Caco-2 (cell line): Measurements from ENCODE around the gene C10orf67. TPM values are rescaled to one million over a fixed set of nuclear protein-coding genes. Genes with fewer than 3 reads are reported as not detected.

Experiments used
- BruUV-seq: library from RNA; stranded (reverse); fragments of 400-500 nt; replicated peaks from 2 replicates; lab custom pipeline; 2021; lab: Mats Ljungman, UMichigan
- CTCF ChIA-PET: fragments of 300-600 bp; sonication (Branson Sonifier 250); formaldehyde crosslinking; loops from one replicate; lab custom pipeline; 2022; ENCODE audit warnings: antibody characterized with exemption; lab: Charles Lee
- POLR2A ChIA-PET: fragments of 300-600 bp; sonication (Branson Sonifier 250); formaldehyde crosslinking; loops from one replicate; lab custom pipeline; 2022; ENCODE audit warnings: antibody characterized with exemption; lab: Charles Lee
- DNase-seq, 2 experiments: peaks; one replicate each; pipeline versions ENCODE4 v3.0.0 to v3.0.0-alpha.2; 2020 to 2022
- H3K27me3 ChIP-seq: replicated peaks from 2 replicates; pipeline ENCODE4 v1.6.0; 2011; ENCODE audit warnings: low read length; ENCODE audit not compliant: control insufficient read depth, insufficient read depth
- H3K36me3 ChIP-seq: 2 replicates; pipeline ENCODE4 v1.5.1; 2011; ENCODE audit warnings: low read length; ENCODE audit not compliant: control insufficient read depth, insufficient read depth
- H3K4me1 ChIP-seq: fragments of 250-450 bp; sonication (Bioruptor Pico); 2 replicates; pipeline ENCODE4 v1.5.1; 2020; ENCODE audit warnings: mild to moderate bottlenecking
- H3K4me3 ChIP-seq: 2 replicates; pipeline ENCODE4 v1.5.1; 2011; ENCODE audit warnings: low read depth, mild to moderate bottlenecking, control low read depth, low read length
- H3K9me3 ChIP-seq: fragments of 250-450 bp; sonication (Bioruptor Pico); 2 replicates; pipeline ENCODE4 v1.5.1; 2020; ENCODE audit warnings: mild to moderate bottlenecking, moderate library complexity
- H3K27ac Mint-ChIP-seq: one replicate; pipeline ENCODE4 v1.8.0; 2022; ENCODE audit warnings: mixed read lengths; ENCODE audit not compliant: unreplicated experiment
- H3K27me3 Mint-ChIP-seq: one replicate; pipeline ENCODE4 v1.8.0; 2022; ENCODE audit warnings: mixed read lengths; ENCODE audit not compliant: insufficient read depth, unreplicated experiment
- H3K36me3 Mint-ChIP-seq: one replicate; pipeline ENCODE4 v1.8.0; 2022; ENCODE audit warnings: mild to moderate bottlenecking, mixed read lengths; ENCODE audit not compliant: insufficient read depth, unreplicated experiment
- H3K4me1 Mint-ChIP-seq: one replicate; pipeline ENCODE4 v1.8.0; 2022; ENCODE audit warnings: low read depth, mixed read lengths; ENCODE audit not compliant: unreplicated experiment
- H3K4me3 Mint-ChIP-seq: one replicate; pipeline ENCODE4 v1.8.0; 2022; ENCODE audit warnings: mild to moderate bottlenecking, moderate library complexity, mixed read lengths; ENCODE audit not compliant: unreplicated experiment
- H3K9me3 Mint-ChIP-seq: one replicate; pipeline ENCODE4 v1.8.0; 2022; ENCODE audit warnings: mixed read lengths; ENCODE audit not compliant: unreplicated experiment
- intact Hi-C: fragments of 100-400 bp; cut with micrococcal nuclease; formaldehyde crosslinking; loops from one replicate; pipeline ENCODE4 v1.10.0; 2022; ENCODE audit not compliant: unreplicated experiment
- total RNA-seq: library from RNA; stranded (reverse); gene quantifications from 2 replicates; pipeline ENCODE4 v1.2.3, GENCODE V29; 2022
- TF ChIP-seq, protein P1 (sequence below), 2 experiments: fragments of 200-600 bp in 1 of 2; IDR thresholded peaks; 1 replicate in 1 of 2; 2 replicates in 1 of 2; pipeline versions ENCODE4 v1.5.1 to v1.8.0; 2011 to 2022; ENCODE audit warnings: antibody characterized with exemption in 1 of 2, control low read depth in 1 of 2, inconsistent platforms in 1 of 2, low read depth in 1 of 2, low read length in 1 of 2, mild to moderate bottlenecking in 1 of 2, moderate library complexity in 1 of 2; ENCODE audit not compliant: insufficient read depth in 1 of 2, severe bottlenecking in 1 of 2, unreplicated experiment in 1 of 2

C10orf67 gene
- total RNA-seq, 1 experiment from 2014 or later: not detected

DNA sequence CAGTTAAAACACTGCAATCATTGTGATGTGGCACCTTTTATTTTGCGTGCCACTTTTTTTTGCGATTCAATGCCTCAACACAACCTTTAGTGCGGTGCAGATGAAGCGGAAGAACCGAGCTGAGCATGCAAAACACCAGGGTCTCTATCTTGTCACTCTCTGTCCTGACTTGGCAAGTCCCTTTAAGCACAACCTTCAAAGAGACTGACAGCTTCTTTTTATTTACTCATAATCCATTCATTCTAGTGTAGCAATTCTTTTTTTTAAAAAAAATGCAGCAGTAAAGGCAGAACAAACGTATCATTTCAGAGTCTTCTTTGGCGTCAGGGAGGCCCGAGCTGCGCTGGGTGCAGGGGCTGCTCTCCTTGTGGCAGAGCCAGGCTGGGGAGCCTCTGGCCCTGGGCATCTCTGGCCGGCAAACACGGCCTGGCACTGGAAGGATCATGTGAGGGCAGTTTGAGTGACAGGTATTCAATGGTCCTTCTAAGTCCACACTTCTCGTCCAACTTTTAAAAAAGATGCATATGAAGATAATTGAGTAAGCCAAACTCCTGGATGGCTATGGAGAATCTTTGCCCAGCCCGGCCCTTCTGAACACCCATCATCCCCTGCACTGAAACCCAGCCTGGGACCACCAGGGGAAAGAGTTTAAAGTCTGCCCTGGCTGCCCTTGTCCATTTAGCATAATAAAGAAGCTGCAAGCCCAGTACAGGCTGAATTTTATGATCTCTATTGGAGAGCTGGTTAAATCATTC is 148.6 kb downstream of the C10orf67 start:
- no TSS peak for BruUV-seq
- Histone ChIP-seq H3K4me1 (no peaks in the 10 kb centered on the region), H3K9me3 (peaks cover 7% of the 10 kb centered on the region; the same call in 1 of the 2 replicates), H3K4me3 (no peak overlapping the region), H3K36me3 (no peaks in the 10 kb centered on the region), H3K27me3 (no peaks in the 10 kb centered on the region)
- CTCF ChIA-PET: no interaction called here
- intact Hi-C loops: no loop called here
- H3K9me3 Mint-ChIP-seq: no peaks in the 10 kb centered on the region
- POLR2A ChIA-PET: no interaction called here
- DNase-seq: no peak
- no peaks in the 10 kb centered on the region for H3K4me1 Mint-ChIP-seq
- H3K27ac Mint-ChIP-seq: no peak overlapping the region
- TF ChIP-seq, protein P1, sequence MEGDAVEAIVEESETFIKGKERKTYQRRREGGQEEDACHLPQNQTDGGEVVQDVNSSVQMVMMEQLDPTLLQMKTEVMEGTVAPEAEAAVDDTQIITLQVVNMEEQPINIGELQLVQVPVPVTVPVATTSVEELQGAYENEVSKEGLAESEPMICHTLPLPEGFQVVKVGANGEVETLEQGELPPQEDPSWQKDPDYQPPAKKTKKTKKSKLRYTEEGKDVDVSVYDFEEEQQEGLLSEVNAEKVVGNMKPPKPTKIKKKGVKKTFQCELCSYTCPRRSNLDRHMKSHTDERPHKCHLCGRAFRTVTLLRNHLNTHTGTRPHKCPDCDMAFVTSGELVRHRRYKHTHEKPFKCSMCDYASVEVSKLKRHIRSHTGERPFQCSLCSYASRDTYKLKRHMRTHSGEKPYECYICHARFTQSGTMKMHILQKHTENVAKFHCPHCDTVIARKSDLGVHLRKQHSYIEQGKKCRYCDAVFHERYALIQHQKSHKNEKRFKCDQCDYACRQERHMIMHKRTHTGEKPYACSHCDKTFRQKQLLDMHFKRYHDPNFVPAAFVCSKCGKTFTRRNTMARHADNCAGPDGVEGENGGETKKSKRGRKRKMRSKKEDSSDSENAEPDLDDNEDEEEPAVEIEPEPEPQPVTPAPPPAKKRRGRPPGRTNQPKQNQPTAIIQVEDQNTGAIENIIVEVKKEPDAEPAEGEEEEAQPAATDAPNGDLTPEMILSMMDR (IDR thresholded peaks at IDR 0.05; ENCODE audit: insufficient read depth in 1 of 2, low read depth in 1 of 2, low read length in 1 of 2, severe bottlenecking in 1 of 2, unreplicated experiment in 1 of 2): no peak
- H3K36me3 Mint-ChIP-seq: no peaks in the 10 kb centered on the region
- H3K4me3 Mint-ChIP-seq: no peak overlapping the region
- peaks cover 6% of the 10 kb centered on the region for H3K27me3 Mint-ChIP-seq

DNA sequence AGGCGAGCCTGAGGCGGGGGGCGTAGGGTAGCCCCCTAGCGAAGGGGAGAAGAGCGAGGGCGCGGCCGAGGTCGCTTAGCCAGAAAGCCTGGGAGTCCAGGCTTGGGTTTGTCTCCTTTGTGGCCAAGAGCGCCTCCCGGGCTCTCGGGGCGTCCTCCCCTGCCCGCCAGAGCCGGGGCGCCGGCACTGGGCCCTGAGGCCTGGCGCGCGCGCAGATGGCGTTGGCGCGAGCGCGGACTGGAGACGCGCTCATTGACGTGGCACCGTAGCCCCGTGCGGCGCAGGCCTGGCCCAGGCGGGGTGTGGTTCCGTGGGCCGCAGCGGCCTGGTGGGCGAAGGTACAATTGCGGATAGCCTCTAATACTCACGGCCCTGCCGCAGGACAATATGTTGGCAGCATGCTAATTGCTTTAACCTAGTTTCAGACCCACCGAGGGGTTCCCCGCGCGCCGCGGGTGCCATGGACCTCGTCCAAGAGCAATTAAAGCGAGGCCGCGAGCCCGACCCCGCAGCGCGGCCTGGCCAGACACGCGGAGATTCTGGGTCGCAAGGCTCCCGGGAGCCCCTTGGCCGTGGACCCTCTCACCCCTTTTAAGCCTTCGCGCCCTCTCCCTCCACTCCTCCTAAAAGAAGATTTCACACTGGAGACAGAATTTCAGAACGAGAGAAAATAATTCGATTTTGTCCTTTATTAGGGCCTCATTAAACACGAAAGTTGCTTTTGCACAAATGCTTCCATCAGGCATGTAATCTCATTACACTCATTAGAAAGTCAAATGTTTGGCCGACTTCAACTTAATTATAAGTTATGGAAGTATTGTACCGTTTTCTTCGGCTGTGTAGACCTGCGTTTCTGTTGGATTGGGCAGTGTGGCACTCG is 149.4 kb downstream of the C10orf67 start:
- Histone ChIP-seq H3K27me3 (no peaks in the 10 kb centered on the region), H3K36me3 (no peaks in the 10 kb centered on the region), H3K9me3 (peaks cover 7% of the 10 kb centered on the region; the same call in 1 of the 2 replicates), H3K4me3 (no peak overlapping the region), H3K4me1 (no peaks in the 10 kb centered on the region)
- ChIA-PET CTCF (no interaction called here), POLR2A (no interaction called here)
- H3K36me3 Mint-ChIP-seq: no peaks in the 10 kb centered on the region
- no peak overlapping the region for H3K4me3 Mint-ChIP-seq
- peaks cover 4% of the 10 kb centered on the region for H3K27me3 Mint-ChIP-seq
- TF ChIP-seq, protein P1 (IDR thresholded peaks at IDR 0.05; ENCODE audit: insufficient read depth in 1 of 2, low read depth in 1 of 2, low read length in 1 of 2, severe bottlenecking in 1 of 2, unreplicated experiment in 1 of 2): no peak
- BruUV-seq: no TSS peak
- H3K27ac Mint-ChIP-seq: no peak overlapping the region
- H3K4me1 Mint-ChIP-seq: no peaks in the 10 kb centered on the region
- intact Hi-C loops: no loop called here
- no peaks in the 10 kb centered on the region for H3K9me3 Mint-ChIP-seq
- no peak for DNase-seq

GRCh38 chr10:23194471-23194965 is 150.1 kb downstream of the C10orf67 start:
- Mint-ChIP-seq H3K9me3 (no peaks in the 10 kb centered on the region), H3K27ac (no peak overlapping the region), H3K4me1 (no peaks in the 10 kb centered on the region), H3K36me3 (no peaks in the 10 kb centered on the region), H3K27me3 (peaks cover 4% of the 10 kb centered on the region), H3K4me3 (no peak overlapping the region)
- no peak overlapping the region for H3K4me3 ChIP-seq
- intact Hi-C loops: no loop called here
- no peaks in the 10 kb centered on the region for H3K36me3 ChIP-seq
- no peaks in the 10 kb centered on the region for H3K4me1 ChIP-seq
- no peak for DNase-seq
- peaks cover 7% of the 10 kb centered on the region; the same call in 1 of the 2 replicates for H3K9me3 ChIP-seq
- ChIA-PET CTCF (no interaction called here), POLR2A (no interaction called here)
- TF ChIP-seq, protein P1 (IDR thresholded peaks at IDR 0.05; ENCODE audit: insufficient read depth in 1 of 2, low read depth in 1 of 2, low read length in 1 of 2, severe bottlenecking in 1 of 2, unreplicated experiment in 1 of 2): no peak
- H3K27me3 ChIP-seq: no peaks in the 10 kb centered on the region
- BruUV-seq: no TSS peak
